BE2C (cell line): Measurements from ENCODE around the gene PPP2R5E.

Experiments
- DNase-seq: peaks from one replicate; pipeline ENCODE4 v3.0.0-alpha.2; 2020
- H3K27me3 ChIP-seq: fragments of 250-450 bp; sonication (Bioruptor Pico); 2 replicates; pipeline ENCODE4 v1.5.1; 2020; ENCODE audit warnings: mild to moderate bottlenecking
- H3K36me3 ChIP-seq: fragments of 250-450 bp; sonication (Bioruptor Pico); 2 replicates; pipeline ENCODE4 v1.5.1; 2020; ENCODE audit warnings: mild to moderate bottlenecking
- H3K4me1 ChIP-seq: fragments of 250-450 bp; sonication (Bioruptor Pico); 2 replicates; pipeline ENCODE4 v1.5.1; 2020
- H3K4me3 ChIP-seq: 2 replicates; pipeline ENCODE4 v1.5.1; 2011; ENCODE audit warnings: low read depth, low read length
- H3K9me3 ChIP-seq: fragments of 250-450 bp; sonication (Bioruptor Pico); 2 replicates; pipeline ENCODE4 v1.5.1; 2020
- CTCF ChIP-seq: IDR thresholded peaks from 2 replicates; pipeline ENCODE4 v1.5.1; 2012; ENCODE audit warnings: mild to moderate bottlenecking, low read depth, low read length

The PPP2R5E gene

GRCh38 chr14:63564318-63564717 lies 21.1 kb upstream of the PPP2R5E start:
- Histone ChIP-seq H3K36me3 (no peaks in the 10 kb centered on the region), H3K4me3 (no peak overlapping the region), H3K9me3 (no peaks in the 10 kb centered on the region), H3K4me1 (peaks cover 3% of the 10 kb centered on the region), H3K27me3 (no peaks in the 10 kb centered on the region)
- TF ChIP-seq CTCF = no peak
- no peak for DNase-seq

- H3K4me1 ChIP-seq = peaks cover 3% of the 10 kb centered on the region
- TF ChIP-seq CTCF = no peak
- H3K36me3 ChIP-seq = no peaks in the 10 kb centered on the region
- H3K9me3 ChIP-seq = no peaks in the 10 kb centered on the region
- DNase-seq = peak; percentile 46
- H3K27me3 ChIP-seq = no peaks in the 10 kb centered on the region
- no peak overlapping the region for H3K4me3 ChIP-seq
These were observed 20.3 kb upstream of the PPP2R5E start for GRCh38 chr14:63563370-63564026.

- Histone ChIP-seq H3K36me3 (no peaks in the 10 kb centered on the region), H3K4me3 (no peak overlapping the region), H3K9me3 (no peaks in the 10 kb centered on the region), H3K4me1 (peaks cover 3% of the 10 kb centered on the region), H3K27me3 (no peaks in the 10 kb centered on the region)
- DNase-seq = no peak
- TF ChIP-seq CTCF = no peak
These were observed 19.2 kb upstream of the PPP2R5E start for GRCh38 chr14:63562405-63562804.

- H3K27me3 ChIP-seq = no peaks in the 10 kb centered on the region
- H3K4me3 ChIP-seq = no peak overlapping the region
- no peak for DNase-seq
- TF ChIP-seq CTCF = no peak
- no peaks in the 10 kb centered on the region for H3K9me3 ChIP-seq
- H3K4me1 ChIP-seq = no peaks in the 10 kb centered on the region
- no peaks in the 10 kb centered on the region for H3K36me3 ChIP-seq
These were observed 12.4 kb upstream of the PPP2R5E start for GRCh38 chr14:63555572-63555971.

- no peaks in the 10 kb centered on the region for H3K9me3 ChIP-seq
- no peak for TF ChIP-seq CTCF
- no peaks in the 10 kb centered on the region for H3K27me3 ChIP-seq
- no peaks in the 10 kb centered on the region for H3K36me3 ChIP-seq
- DNase-seq = no peak
- no peak overlapping the region for H3K4me3 ChIP-seq
- H3K4me1 ChIP-seq = no peaks in the 10 kb centered on the region
These were observed 8.2 kb upstream of the PPP2R5E start for GRCh38 chr14:63551332-63551731.

GRCh38 chr14:63547798-63548335 lies 4.7 kb upstream of the PPP2R5E start:
- H3K4me3 ChIP-seq = no peak overlapping the region
- H3K9me3 ChIP-seq = no peaks in the 10 kb centered on the region
- no peaks in the 10 kb centered on the region for H3K27me3 ChIP-seq
- no peaks in the 10 kb centered on the region for H3K4me1 ChIP-seq
- DNase-seq = no peak
- no peaks in the 10 kb centered on the region for H3K36me3 ChIP-seq
- no peak for TF ChIP-seq CTCF
